HG03280 (cell line): ENCODE results near the gene C10orf143.
A peak's percentile ranks its signal among the peaks of the same experiment; 100 is the strongest.
"Not testable (repeated sequence)": the region's sequence is repeated elsewhere in the genome, so short reads cannot be mapped to it uniquely, and the experiment has no call there.

Experiments
- ATAC-seq: cut with Tn5 transposase; IDR thresholded peaks from one replicate; pipeline ENCODE4 v1.9.1; 2021; ENCODE audit warnings: mild to moderate bottlenecking, moderate library complexity; ENCODE audit not compliant: unreplicated experiment

Gene C10orf143

DNA sequence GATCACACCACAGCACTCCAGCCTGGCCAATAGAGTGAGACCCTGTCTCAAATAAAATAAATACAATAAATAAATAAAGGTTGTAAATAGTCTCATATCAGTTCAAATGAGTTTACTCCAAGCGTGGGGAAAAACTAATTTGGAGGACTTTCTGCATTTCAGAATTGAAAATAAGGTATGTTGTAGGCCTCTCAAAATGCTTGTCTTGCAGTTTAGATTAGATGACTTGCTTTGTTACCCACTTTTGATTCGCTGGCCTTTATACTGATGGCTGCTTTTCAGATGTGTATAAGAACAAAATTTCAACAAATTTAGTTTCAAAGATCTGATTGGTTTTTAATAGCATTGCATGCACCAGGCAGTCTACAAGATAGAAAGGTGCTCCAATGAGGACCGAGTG is 2.2 kb upstream of the C10orf143 start:
- ATAC-seq, result no peak

DNA sequence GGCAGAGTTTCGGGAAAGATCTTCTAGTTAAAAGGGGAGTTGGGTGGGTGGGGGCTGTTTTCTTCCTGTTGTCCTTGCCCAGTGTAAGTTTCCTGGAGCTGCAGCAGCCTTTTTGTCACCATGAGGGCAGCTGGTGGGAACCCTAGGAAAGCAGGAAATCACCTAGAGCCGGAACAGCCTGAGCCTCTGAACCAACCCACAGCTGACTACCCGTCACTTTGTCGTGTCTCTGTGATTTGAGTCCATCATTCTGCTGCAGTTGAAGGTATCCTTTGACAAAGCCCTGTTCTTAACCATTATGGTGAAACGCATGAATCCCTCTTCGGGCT is 1.2 kb upstream of the C10orf143 start:
- no peak for ATAC-seq

DNA sequence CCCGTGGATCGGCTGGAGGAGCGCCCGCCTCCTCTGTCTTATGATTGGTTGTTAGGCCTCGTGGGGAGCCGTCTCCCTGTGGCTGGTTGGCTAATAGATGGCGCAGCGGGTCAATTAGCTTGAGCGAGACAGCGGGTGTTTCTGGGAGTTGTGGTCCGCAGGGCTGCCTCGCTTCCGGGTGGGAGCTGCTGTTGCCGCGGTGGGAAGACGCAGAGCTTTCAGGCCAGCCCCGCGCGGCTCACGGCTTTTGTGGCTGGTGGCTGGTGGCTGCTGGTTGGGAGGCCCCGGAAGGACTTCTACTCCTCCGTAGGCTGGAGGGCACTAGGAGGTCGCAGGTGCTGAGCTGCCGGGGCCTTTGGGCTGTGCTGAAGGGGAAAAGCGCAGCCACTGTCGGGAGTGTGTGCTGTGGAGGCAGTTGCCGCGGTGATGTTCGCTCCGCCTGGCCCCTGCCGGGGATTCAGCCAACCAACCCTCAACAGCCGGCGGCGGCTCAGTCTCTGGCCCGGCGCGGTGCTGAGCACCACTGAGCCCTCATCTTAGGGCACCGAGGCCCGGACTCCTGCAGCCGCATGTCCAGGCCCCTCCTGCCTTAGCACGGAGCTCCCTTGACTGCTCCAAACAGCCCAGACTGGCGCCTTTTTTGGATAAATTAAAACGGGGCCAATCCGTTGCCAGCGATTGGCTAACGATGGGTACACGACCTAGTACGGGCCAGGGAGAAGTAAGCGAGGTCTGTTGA is 652 bp upstream of the C10orf143 start:
- ATAC-seq, result peak; percentile 87

DNA sequence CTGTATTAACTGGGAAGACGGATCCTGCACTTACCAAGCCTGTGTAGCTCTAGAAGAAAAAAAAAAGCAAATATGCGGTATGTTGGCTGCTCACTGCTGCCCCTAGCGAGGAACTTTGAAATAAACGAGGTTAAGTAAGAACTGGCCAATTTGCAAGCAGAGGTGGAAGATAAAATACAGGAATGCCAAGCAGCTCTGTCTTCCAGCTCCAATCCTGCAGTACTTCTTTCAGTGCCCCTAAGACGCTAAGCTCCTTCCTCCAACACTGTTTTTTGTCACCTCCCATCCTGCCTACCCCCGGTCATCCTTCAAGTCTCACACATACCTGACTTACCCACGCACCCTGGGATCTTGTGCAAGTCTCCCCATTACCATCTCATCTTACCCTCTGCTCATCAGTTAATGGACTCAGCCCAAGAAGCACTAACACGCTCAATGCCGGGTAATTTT is 809 bp downstream of the C10orf143 start:
- ATAC-seq, result no peak

DNA sequence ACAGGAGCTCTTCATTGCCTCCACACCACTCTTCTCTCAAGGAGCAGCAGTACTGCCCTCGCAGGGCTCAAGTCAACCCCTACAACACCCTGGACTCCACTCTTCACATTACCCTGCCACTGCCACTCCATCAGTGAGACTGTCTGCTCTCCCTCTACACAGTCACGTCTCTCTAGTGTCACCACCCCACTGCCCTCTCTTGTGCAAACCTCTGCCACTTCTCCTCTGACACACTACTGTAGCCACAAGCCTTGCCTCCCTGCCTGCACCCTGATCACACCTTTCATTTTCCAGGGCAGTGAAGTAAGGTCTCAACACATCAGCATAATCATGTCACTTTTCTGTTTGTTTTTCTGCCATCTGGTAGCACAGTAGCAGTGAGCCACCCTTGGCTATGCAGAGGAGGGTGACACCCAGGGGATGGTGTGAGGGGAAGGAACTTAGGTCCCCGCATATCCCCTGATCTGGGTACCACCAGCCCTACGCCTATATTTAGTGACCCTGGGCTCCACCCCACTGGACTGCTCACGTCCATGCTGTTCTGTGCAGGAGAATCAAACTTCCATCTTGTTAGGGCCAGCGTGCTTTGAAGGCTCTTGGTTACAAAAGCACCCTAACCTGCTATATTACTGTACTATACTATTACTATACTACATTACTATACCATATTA is 1.6 kb downstream of the C10orf143 start:
- ATAC-seq, result no peak

DNA sequence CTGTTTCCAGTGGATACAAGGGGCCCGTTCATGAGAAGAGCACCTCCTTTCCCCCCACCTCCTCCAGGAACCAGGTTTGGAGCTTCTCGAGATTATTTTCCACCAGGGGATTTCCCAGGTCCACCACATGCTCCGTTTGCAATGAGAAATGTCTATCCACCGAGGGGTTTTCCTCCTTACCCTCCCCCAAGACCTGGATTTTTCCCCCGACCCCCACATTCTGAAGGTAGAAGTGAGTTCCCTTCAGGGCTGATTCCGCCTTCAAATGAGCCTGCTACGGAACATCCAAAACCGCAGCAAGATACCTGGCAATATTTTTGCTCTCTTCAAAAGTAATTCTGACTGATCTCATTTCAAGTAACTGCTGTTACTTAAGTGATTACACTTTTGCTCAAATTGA is 2.5 kb downstream of the C10orf143 start:
- not testable (repeated sequence) for ATAC-seq

DNA sequence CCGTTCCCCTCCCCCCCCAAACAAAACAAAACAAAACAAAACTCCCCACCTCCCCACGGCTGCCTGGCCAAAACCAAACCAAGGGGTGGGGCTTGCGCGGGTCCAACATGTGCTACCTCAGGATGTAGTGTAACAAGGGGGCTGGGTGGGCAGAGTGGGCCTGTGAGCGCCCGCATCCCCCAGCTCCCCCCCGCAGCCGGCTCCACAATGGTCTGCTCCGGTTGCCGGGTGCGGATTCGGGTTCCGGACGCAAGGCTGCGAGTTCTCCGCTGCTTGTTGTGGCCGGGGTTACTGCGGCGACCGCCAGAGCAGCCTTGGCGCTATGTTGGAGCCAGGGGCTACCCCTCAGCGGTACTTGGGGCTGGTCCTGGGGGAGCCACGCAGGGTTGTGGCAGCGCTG is 4.9 kb downstream of the C10orf143 start:
- no peak for ATAC-seq

DNA sequence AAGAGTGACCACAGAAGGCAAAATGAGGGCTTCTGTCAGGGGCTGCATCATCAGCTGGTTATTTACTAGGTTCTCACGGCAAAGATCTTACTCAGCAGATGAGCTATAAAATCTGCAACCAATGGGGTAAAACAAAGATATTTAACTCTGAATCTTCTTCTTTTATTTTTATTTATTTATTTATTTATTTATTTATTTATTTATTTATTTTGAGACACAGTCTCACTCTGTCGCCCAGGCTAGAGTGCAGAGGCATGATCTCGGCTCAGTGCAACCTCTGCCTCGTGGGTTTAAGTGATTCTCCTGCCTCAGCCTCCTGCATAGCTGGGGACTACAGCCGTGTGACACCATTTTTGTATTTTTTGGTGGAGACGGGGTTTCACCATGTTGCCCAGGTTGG is 11.3 kb downstream of the C10orf143 start:
- no peak for ATAC-seq

DNA sequence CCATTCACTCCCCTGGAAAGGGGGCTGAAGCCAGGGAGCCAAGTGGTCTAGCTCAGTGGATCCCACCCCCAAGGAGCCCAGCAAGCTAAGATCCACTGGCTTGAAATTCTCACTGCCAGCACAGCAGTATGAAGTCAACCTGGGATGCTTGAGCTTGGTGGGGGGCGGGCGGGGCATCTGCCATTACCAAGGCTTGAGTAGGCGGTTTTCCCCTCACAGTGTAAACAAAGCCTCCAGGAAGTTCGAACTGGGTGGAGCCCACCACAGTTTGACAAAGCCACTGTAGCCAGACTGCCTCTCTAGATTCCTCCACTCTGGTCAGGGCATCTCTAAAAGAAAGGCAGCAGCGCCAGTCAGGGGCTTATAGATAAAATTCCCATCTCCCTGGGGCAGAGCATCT is 20.1 kb downstream of the C10orf143 start:
- ATAC-seq, result not testable (repeated sequence)

DNA sequence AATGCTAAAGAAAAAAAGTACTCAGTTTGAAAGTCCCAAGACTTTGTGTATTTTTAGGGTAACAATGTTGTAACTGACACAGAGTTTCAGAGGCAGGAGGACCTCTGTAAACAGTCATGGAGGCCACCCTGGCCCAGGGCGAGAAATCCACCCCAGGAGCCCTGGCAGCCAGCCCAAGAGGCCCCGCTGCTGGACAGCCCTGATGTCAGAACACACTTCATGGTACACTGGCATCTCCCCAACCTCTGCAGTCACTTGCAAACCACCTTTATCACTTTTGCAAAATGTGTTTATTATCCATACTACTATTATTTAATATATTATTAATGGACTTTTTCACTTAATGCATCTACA is 30.2 kb downstream of the C10orf143 start:
- ATAC-seq, result no peak

DNA sequence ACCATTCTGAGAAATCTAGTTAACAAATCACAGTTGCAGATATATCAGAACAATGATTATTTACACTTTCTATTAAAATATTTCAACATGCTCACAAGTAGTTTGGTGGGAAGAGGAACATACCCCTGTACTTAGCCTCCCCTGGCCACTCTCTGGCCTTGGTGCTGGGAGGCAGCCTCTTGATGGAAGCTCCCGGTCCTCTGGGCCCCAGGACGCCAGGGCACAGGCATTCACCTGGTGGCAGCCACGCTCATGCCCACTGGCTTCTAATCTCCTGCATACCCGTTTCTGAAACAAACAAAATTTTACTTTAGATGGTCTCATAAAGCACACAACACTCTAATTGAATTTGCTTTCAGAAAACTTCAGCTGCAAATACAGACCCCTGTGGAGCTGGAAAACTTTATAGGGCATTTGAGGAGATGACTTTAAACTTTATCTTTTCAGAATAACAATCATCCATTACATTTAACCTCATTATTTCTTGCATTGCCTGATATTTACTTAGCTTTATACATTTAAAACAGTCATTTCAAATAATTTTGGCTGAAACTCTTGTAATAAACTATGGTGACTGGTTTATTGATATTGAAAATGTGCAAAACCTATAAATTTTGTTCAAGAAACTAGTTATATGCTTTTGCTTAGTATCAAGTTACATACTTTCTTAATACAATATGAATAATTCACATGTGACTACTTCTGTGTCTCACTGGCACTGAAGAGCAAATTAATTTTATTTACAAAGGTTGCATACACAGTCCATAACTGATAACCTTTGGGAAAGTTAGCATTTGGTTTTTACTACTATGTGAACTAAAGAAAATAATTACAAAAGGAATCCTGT is 30.8 kb downstream of the C10orf143 start:
- ATAC-seq, result no peak

DNA sequence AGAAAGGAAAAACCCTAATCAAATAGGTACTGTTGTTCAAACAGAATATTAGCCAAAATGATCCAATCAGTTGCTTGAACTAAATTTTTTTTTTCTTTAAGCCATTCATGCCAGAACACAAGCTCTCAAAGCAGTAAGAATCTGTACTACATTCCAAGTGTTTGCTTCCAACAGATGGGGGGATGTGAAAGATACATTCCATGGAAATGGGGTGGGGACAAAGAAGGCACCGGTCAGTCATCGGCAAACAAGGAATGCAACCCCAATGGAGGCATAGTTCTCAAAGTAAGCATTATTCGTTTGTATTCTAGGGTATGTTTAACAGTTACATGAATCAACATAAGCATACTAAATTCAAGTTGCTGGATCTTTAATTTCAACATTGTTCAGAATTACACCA is 32.5 kb downstream of the C10orf143 start:
- ATAC-seq, result no peak

DNA sequence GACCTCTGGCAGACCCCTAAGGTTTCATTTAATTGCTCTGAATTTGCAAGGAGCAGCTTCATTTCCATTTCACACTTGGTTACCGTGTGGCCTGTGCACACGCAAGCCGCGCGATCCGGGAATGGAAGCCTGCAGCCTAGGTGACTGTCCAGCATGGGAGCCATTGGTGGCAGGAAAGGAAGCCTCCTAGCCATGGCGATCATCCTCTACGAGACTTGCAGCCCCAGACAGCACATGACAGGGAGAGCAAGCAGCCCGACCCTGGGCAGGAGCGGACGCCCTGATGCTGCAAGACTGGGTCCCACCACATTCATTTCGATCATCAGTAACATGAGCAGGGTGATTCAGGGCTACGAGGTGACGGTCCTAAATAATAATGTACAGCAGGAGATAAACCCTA is 33.9 kb downstream of the C10orf143 start:
- no peak for ATAC-seq

DNA sequence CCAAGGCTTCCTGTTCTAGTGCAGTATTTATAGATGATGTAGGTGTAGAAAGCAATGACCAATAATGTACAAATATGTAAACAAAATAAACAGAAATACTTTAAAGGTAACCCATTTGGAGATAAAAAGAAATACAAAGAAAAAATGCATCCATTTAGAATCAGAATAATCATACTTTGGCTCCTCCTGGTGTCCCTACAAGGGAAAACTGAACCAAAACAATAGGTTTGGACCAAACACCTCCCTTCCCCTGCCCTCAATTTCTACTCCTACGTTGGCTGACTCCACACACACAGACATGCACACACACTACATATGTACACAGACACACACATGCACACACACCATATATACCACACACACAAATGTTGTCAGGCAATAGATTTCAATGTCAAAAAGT is 36.0 kb downstream of the C10orf143 start:
- no peak for ATAC-seq

DNA sequence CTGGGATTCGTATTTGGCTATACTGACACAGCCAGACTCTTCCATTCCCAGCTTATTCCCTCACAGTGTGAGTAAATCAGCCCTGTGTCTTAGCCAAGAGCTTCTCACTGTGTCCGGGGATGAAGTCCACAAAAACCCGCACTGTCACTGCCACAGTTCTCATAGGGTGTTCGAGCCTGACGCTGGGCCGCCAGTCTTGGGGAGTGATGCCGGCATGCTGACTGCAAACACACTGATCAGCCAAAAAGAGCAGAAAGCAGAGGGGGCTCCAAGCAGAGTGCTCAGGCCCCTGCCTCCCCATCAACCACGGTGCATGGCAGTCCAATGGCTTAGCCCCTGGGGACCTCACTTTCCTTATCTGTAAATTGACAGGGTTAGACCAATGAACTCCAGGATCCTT is 36.7 kb downstream of the C10orf143 start:
- ATAC-seq, result no peak

DNA sequence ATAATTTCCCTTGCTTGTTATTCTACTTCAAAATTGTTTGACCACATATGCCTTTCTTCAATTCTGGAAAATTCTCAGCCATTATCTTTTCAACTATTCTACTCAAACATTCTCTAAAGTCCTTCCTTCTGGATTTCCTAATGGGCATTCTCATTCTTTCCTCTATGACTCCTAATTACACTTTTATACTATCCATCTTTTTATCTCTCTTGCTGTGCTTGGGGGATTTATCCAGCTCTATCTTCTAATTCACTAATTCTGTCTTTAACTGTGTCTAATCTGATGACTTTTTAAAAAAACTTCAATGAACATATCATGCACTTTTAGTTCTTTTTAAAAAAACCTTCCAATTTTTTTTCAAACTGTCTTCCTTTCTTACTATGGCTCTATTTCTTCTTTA is 38.4 kb downstream of the C10orf143 start:
- no peak for ATAC-seq

DNA sequence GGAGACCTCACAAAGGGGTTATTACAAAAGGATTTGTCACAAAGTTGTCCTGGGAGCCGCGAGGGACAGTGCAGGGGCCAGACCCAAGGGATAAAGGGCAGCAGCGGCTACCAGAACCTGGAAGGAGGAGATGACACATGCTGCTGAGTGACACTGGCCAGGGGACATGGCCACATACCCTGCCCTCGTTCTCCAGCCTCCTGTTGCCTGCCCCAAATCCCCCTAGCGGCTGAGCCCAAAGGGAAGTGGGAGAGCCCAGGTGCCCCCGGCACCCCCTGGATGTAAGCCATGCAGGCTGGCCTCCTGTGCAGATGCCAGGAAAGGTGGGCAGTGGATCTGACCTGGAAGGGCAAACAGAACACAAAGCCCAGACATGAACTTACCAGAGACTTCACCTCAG is 42.7 kb downstream of the C10orf143 start:
- ATAC-seq, result no peak

DNA sequence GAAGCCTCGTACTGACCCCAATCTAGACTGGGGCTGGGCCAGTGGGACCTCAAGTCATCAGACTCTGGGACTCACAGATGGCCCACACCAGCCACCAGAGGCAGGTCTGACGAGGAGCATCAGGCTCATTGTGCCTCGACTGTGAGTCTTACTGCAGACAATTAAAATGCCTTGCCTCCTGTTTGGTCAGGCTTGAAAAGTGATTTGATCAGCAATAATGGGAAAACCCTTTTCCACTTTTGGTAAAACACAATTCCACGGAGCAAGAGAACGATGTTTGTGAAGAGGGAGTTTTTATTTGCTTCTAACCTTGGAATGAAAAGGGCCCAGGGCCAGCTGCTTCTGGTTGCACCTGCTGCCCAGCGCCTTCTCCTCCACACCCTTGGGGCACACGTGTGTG is 43.9 kb downstream of the C10orf143 start:
- ATAC-seq, result no peak

DNA sequence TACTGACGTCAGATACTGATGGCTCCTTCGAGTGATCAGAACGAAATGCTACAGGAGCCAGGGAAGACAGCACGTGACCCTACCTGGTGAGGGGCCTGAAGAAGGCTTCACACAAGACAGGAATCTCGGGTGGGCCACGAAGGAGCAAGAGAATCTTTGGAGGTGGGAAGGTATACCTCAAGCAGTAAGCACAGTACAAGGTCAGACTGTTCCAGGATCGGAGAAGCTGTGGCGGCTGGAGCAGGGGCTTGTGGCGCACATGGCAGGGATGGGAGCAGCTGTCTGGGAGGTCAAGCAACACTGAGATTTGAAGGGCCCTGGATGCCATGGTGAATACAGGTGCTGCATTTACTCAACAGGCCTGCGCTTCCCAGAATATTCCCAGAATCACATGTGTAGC is 45.4 kb downstream of the C10orf143 start:
- ATAC-seq, result no peak

DNA sequence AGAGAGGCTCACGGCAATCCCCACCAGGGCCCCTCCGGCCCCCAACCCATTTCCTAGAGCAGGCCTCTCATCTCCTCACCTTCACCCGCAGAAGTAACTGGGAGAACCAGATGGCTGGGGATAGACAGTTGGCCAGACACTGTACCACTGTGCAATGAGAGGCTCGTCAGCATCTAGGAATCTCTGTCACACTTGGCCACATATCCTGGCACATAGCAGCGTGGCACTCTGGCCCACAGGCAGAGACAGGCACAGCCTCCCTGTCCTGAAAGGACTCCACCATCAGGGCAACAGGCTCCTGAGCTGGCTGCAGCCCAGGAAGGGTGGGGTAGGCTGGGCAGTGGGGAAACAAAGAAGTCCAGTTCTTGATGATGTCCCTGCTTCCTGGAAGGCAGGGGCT is 45.8 kb downstream of the C10orf143 start:
- no peak for ATAC-seq

DNA sequence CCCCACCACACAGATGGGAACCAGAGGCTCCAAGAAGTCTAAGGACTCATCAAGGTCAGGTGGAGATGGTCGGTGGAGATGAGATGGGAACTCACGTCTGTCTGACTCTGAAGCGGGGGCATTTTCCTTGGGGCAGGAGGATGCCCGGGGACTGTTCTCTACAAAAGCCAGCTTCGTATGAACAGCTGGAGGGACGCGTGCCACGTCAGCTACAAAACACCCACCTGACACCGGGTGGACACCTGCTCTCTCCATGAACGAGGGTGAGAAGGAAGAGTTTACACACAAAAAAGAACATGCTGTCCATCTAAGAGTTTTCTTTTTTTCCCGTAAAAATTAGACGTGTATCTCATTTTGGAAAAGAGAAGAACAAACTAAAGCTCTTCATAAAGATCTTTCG is 47.7 kb downstream of the C10orf143 start:
- no peak for ATAC-seq

DNA sequence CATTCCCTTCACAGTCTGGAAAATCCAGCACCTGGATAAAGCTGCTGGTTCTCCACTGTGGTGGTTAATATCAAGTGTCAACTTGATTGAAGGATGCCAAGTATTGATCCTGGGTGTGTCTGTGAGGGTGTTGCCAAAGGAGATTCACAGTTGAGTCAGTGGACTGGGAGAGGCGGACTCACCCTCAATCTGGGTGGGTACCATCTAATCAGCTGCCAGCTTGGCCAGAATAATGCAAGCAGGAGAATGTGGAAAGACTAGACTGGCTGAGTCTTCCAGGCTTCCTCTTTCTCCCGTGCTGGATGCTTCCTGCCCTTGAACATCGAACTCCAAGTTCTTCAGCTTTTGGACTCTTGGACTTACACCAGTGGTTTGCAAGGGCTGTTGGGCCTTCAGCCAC is 48.4 kb downstream of the C10orf143 start:
- ATAC-seq, result no peak
